Natural killer cell (primary cell): ENCODE results near the gene TMPRSS6. TPM values are rescaled to one million over a fixed set of nuclear protein-coding genes. Genes with fewer than 3 reads are reported as not detected.

Experiments
- ATAC-seq, 3 donors: fragments of 150-1000 bp in 2 of 3; fragments of 200-7000 bp in 1 of 3; cut with Tn5 transposase; 1 replicate in 1 of 3; 2 replicates in 2 of 3; pipeline ENCODE4 v1.10.0; 2021; ENCODE audit warnings: mild to moderate bottlenecking in 2 of 3, moderate library complexity in 2 of 3
- DNase-seq, 2 donors: peaks; one replicate each; pipeline versions ENCODE4 v3.0.0 to v3.0.0-alpha.2; 2013 to 2021; ENCODE audit warnings: mixed read lengths in 1 of 2
- H3K27ac ChIP-seq: one replicate; pipeline ENCODE4 v1.5.1; 2013; ENCODE audit warnings: mild to moderate bottlenecking, low read length
- H3K27me3 ChIP-seq: one replicate; pipeline ENCODE4 v1.6.1; 2013; ENCODE audit warnings: low read length; ENCODE audit not compliant: control insufficient read depth, insufficient read depth
- H3K36me3 ChIP-seq: one replicate; pipeline ENCODE4 v1.6.1; 2013; ENCODE audit warnings: low read length; ENCODE audit not compliant: control insufficient read depth, insufficient read depth
- H3K4me1 ChIP-seq: one replicate; pipeline ENCODE4 v1.6.1; 2013; ENCODE audit warnings: low read length; ENCODE audit not compliant: control insufficient read depth, insufficient read depth
- H3K4me3 ChIP-seq: one replicate; pipeline ENCODE4 v1.5.1; 2013; ENCODE audit warnings: low read length
- H3K9me3 ChIP-seq: one replicate; pipeline ENCODE4 v1.6.1; 2013; ENCODE audit warnings: low read length; ENCODE audit not compliant: control insufficient read depth, insufficient read depth
- H3K27ac Mint-ChIP-seq, 2 donors: one replicate each; pipeline ENCODE4 v1.8.0; 2022; ENCODE audit warnings: mild to moderate bottlenecking in 2 of 2, mixed read lengths in 2 of 2, moderate library complexity in 1 of 2
- H3K27me3 Mint-ChIP-seq, 2 donors: one replicate each; pipeline ENCODE4 v1.8.0; 2022; ENCODE audit warnings: low read depth in 2 of 2, mixed read lengths in 2 of 2
- H3K36me3 Mint-ChIP-seq: one replicate; pipeline ENCODE4 v1.8.0; 2022; ENCODE audit warnings: mixed read lengths
- H3K4me1 Mint-ChIP-seq, 2 donors: one replicate each; pipeline ENCODE4 v1.8.0; 2022; ENCODE audit warnings: mixed read lengths in 2 of 2
- H3K4me3 Mint-ChIP-seq: one replicate; pipeline ENCODE4 v1.8.0; 2022; ENCODE audit warnings: mild to moderate bottlenecking, moderate library complexity, mixed read lengths
- H3K9me3 Mint-ChIP-seq, 2 donors: one replicate each; pipeline ENCODE4 v1.8.0; 2022; ENCODE audit warnings: mixed read lengths in 2 of 2
- WGBS: methylation state at CpG from one replicate; pipeline ENCODE4 v1.1.7; 2013; ENCODE audit warnings: missing lambda C conversion rate; ENCODE audit not compliant: insufficient coverage; 5-methylcytosine and 5-hydroxymethylcytosine counted together
- intact Hi-C: fragments of 100-400 bp; cut with micrococcal nuclease; formaldehyde crosslinking; loops from one replicate; pipeline ENCODE4 v1.14.2; 2022
- total RNA-seq, 4 donors: library from RNA; stranded (reverse); fragments of 120-200 nt in 1 of 4; gene quantifications; one replicate each; pipeline versions ENCODE4 v1.2.3 to v1.2.4, GENCODE V29; 2013 to 2022
- TF ChIP-seq, protein P1 (sequence below): fragments of 200-600 bp; IDR thresholded peaks from one replicate; pipeline ENCODE4 v1.8.0; 2022; ENCODE audit warnings: antibody characterized with exemption

The TMPRSS6 gene
- total RNA-seq, 3 donors from 2014 or later (not counting 1 experiment from before 2014, with no cell fraction given): 1.1 to 4.7 (median 3.4) TPM

DNA sequence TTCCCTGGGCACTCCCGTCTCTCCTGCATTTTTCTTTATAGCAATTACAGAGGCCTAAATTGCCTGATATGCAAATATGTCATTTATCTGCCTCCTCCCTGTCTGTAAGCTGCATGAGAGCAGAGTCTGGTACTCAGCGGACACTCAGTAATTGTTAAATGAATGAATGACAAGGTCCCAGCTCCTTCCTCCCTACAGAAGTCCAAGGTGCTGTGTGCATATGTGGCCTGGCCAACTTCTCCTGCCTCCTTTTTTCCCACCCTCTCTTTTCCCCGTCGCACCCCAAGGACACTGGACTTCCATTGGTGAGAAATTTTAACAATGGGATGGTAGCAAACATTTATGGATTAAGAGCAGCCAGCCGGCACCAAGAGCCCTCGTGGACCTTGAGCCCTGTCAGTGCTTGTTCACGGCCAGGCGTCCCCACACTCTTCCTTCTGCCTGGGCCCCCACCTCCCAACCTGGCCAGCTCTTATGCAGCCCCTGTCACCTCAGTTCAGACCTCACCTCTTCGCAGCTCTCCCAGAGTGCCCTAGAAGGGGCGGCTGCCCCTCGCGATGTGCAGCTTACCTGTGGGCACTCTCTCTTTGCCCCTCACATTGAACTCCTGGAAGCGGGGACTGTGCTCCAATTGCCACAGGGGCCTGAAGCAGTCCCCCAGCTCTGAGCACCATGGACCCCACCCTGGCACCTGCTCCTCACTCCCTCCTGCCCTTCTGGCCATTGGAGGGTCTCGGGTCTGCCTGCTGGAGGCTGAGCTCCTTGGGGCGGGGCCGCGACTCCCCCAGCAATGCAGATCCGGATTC is 1.5 kb downstream of the TMPRSS6 start:
- no peaks in the 10 kb centered on the region for H3K9me3 ChIP-seq
- TF ChIP-seq, protein P1, sequence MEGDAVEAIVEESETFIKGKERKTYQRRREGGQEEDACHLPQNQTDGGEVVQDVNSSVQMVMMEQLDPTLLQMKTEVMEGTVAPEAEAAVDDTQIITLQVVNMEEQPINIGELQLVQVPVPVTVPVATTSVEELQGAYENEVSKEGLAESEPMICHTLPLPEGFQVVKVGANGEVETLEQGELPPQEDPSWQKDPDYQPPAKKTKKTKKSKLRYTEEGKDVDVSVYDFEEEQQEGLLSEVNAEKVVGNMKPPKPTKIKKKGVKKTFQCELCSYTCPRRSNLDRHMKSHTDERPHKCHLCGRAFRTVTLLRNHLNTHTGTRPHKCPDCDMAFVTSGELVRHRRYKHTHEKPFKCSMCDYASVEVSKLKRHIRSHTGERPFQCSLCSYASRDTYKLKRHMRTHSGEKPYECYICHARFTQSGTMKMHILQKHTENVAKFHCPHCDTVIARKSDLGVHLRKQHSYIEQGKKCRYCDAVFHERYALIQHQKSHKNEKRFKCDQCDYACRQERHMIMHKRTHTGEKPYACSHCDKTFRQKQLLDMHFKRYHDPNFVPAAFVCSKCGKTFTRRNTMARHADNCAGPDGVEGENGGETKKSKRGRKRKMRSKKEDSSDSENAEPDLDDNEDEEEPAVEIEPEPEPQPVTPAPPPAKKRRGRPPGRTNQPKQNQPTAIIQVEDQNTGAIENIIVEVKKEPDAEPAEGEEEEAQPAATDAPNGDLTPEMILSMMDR: no peak
- H3K4me1 ChIP-seq: peaks cover 10% of the 10 kb centered on the region
- Mint-ChIP-seq H3K4me1 (peaks cover 0 to 11% of the 10 kb centered on the region in 2 donors), H3K9me3 (no peaks in the 10 kb centered on the region), H3K36me3 (no peaks in the 10 kb centered on the region), H3K4me3 (no peak overlapping the region), H3K27ac (peak overlapping the region in 1 of 2 donors; percentile 24), H3K27me3 (no peaks in the 10 kb centered on the region)
- WGBS: 94% methylated on average over 16 of the region's 18 CpGs
- H3K27me3 ChIP-seq: no peaks in the 10 kb centered on the region
- peaks cover 5% of the 10 kb centered on the region for H3K36me3 ChIP-seq
- H3K4me3 ChIP-seq: no peak overlapping the region
- ATAC-seq (no peak), DNase-seq (no peak)
- no peak overlapping the region for H3K27ac ChIP-seq
- intact Hi-C loops: no loop called here

DNA sequence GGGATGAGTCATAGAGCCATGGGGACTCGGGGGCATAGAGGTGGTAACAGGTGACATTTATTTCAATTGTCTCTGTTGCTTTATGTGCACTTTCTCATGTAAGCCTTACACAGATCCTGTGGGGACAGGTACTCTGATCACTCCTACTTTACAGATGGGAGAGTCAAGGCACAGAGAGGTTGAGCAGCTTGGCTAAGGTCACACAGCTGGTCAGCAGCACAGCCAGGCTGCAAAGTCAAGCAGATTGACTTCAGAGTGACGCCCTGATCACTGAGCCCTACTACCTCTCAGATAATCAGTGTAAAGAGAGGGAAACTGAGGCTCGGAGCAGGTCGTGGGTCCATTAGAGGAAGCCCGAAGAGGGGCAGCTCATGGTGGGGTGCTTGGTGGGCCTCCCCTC is 3.5 kb downstream of the TMPRSS6 start:
- Mint-ChIP-seq H3K9me3 (no peaks in the 10 kb centered on the region), H3K36me3 (no peaks in the 10 kb centered on the region), H3K4me3 (no peak overlapping the region), H3K27me3 (no peaks in the 10 kb centered on the region), H3K27ac (no peak overlapping the region), H3K4me1 (peaks cover 0 to 11% of the 10 kb centered on the region in 2 donors)
- H3K27ac ChIP-seq: no peak overlapping the region
- no peak overlapping the region for H3K4me3 ChIP-seq
- WGBS: 86% methylated on average over 4 of the region's 5 CpGs
- peaks cover 2% of the 10 kb centered on the region for H3K36me3 ChIP-seq
- intact Hi-C loops: no loop called here
- ATAC-seq: no peak
- H3K27me3 ChIP-seq: no peaks in the 10 kb centered on the region
- DNase-seq: no peak
- H3K4me1 ChIP-seq: peaks cover 10% of the 10 kb centered on the region
- TF ChIP-seq, protein P1: no peak
- H3K9me3 ChIP-seq: no peaks in the 10 kb centered on the region

DNA sequence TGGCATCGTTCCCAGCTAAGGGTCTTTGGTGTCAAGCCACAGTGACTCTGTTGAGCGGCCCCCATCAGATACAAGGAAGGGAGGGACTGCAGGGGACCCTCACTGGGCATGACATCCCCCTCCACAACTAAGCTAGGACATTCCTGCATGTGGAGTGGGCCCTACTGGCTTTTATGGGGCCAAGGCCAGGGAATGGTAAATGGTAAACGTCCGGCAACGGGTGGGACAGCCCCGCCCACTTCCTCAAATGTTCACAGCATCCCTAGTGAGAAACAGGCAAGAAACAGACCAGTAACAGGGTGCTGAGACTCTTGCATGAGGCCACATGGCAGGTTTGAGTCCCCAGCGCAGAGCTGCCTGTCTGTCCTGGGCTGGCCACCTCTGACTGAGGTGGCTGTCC is 4.4 kb downstream of the TMPRSS6 start:
- peak in 1 of 3 donors; percentile 41 for ATAC-seq
- no peaks in the 10 kb centered on the region for H3K9me3 ChIP-seq
- intact Hi-C loops: no loop called here

More for the DNA sequence above, 4.4 kb downstream of the TMPRSS6 start:
- Histone ChIP-seq H3K27me3 (no peaks in the 10 kb centered on the region), H3K36me3 (no peaks in the 10 kb centered on the region), H3K27ac (no peak overlapping the region), H3K4me1 (peaks cover 10% of the 10 kb centered on the region), H3K4me3 (no peak overlapping the region)
- TF ChIP-seq, protein P1: no peak
- no peak for DNase-seq
- H3K4me3 Mint-ChIP-seq: no peak overlapping the region
- 36% methylated on average over 7 of the region's 7 CpGs for WGBS
- peaks cover 0 to 11% of the 10 kb centered on the region in 2 donors for H3K4me1 Mint-ChIP-seq
- no peak overlapping the region for H3K27ac Mint-ChIP-seq
- H3K36me3 Mint-ChIP-seq: no peaks in the 10 kb centered on the region
- no peaks in the 10 kb centered on the region for H3K27me3 Mint-ChIP-seq
- no peaks in the 10 kb centered on the region for H3K9me3 Mint-ChIP-seq
